Kidney (tissue), 14 donors: ENCODE measurements around the gene ERFE. TPM values are rescaled to one million over a fixed set of nuclear protein-coding genes. Genes with fewer than 3 reads are reported as not detected.

Source experiments
- DNase-seq, 5 donors: peaks; one replicate each; pipeline ENCODE4 v3.0.0-alpha.2; 2013 to 2020
- FAIRE-seq: peaks from 2 replicates; lab custom pipeline; 2012; peaks lifted over from hg19 to GRCh38; lab: Jason Lieb, UNC
- H3K27ac ChIP-seq, 2 donors: one replicate each; pipeline ENCODE4 v1.7.0; 2013; ENCODE audit warnings: low read depth in 2 of 2, low read length in 2 of 2, inconsistent platforms in 1 of 2
- H3K27me3 ChIP-seq: one replicate; pipeline ENCODE4 v1.7.1; 2013; ENCODE audit warnings: low read length, inconsistent platforms; ENCODE audit not compliant: control insufficient read depth, insufficient read depth
- H3K36me3 ChIP-seq, 3 donors: one replicate each; pipeline versions ENCODE4 v1.7.0 to v1.7.1; 2013; ENCODE audit warnings: low read length in 3 of 3, control low read depth in 1 of 3, inconsistent platforms in 1 of 3; ENCODE audit not compliant: insufficient read depth in 3 of 3, control insufficient read depth in 2 of 3
- H3K4me1 ChIP-seq, 3 donors: one replicate each; pipeline versions ENCODE4 v1.7.0 to v1.7.1; 2013; ENCODE audit warnings: low read length in 3 of 3, inconsistent platforms in 1 of 3, low read depth in 1 of 3; ENCODE audit not compliant: control insufficient read depth in 2 of 3, insufficient read depth in 2 of 3
- H3K4me3 ChIP-seq, 3 donors: one replicate each; pipeline versions ENCODE4 v1.7.0 to v1.8.1; 2013; ENCODE audit warnings: low read length in 3 of 3, control low read depth in 1 of 3, inconsistent platforms in 1 of 3
- H3K9ac ChIP-seq, 3 donors: one replicate each; pipeline versions ENCODE4 v1.7.0 to v1.7.1; 2013; ENCODE audit warnings: low read length in 3 of 3, control low read depth in 1 of 3, inconsistent platforms in 1 of 3
- H3K9me3 ChIP-seq, 3 donors: one replicate each; pipeline versions ENCODE4 v1.7.0 to v1.7.1; 2013; ENCODE audit warnings: low read length in 3 of 3, control low read depth in 1 of 3, inconsistent platforms in 1 of 3; ENCODE audit not compliant: control insufficient read depth in 2 of 3, insufficient read depth in 1 of 3
- CTCF ChIP-seq: IDR thresholded peaks from 3 replicates; pipeline ENCODE4 v1.5.1; 2012; ENCODE audit warnings: mild to moderate bottlenecking, moderate library complexity, borderline replicate concordance; ENCODE audit not compliant: insufficient read depth; ENCODE audit errors: extremely low read depth
- intact Hi-C: fragments of 100-400 bp; cut with DNase I; formaldehyde crosslinking; loops from one replicate; pipeline ENCODE4 v1.11.1; 2022
- polyA plus RNA-seq: library from polyadenylated mRNA; stranded (reverse); fragments of 350-450 nt; fragmentation: Illumina TruSeq; extraction: RNeasy Lipid Tissue Mini Kit (QIAGEN cat#74804); gene quantifications from one replicate; pipeline ENCODE4 v1.2.3, GENCODE V29; 2014; ENCODE audit warnings: low read depth, low replicate concordance; ENCODE audit not compliant: insufficient read depth
- total RNA-seq: library from RNA; stranded (reverse); fragmentation: NEBNext Ultra II Directional; extraction: Animal tissue kit (Norgen Biotek cat#: 25700); gene quantifications from one replicate; pipeline ENCODE4 v1.2.1, GENCODE V29; 2021
- donor health status: control.
- donor health status: control.
- donor health status: control.
- donor health status: control.
- donor health status: control.
- donor health status: DM: yes; HTN: yes; CAD: no.
- donor health status: Normal renal cell carcinoma (clear cell type).

Gene ERFE
- total and polyA plus RNA-seq, 2 donors from 2014 or later, result 1.6 to 61.4 TPM

GRCh38 chr2:238123991-238124470 is 34.7 kb upstream of the ERFE start:
- FAIRE-seq, result no peak
- intact Hi-C loops, result no loop called here
- no peaks in the 10 kb centered on the region for H3K27me3 ChIP-seq

DNA sequence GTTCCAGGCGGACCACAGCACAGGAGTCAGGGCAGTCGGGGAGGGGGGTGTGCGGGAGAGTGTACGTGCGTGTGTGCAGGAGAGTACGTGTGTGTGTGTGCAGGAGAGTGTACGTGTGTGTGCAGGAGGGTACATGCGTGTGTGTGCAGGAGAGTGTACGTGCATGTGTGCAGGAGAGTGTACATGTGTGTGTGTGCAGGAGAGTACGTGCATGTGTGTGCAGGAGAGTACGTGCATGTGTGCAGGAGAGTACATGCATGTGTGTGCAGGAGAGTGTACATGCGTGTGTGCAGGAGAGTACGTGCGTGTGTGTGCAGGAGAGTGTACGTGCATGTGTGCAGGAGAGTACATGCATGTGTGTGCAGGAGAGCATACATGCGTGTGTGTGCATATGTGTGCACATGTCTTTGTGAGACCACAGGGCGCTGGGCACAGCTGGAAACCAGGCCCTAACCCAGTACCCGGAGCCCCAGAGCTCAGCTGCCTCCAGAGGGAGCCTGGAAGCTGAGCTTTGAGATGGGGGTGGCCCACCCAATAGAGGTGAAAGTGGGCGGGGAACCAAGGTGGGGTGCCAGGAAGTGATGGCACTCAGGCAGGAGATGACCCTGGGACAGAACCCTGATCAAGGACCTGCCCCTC is 34.2 kb upstream of the ERFE start:
- no peak for TF ChIP-seq CTCF
- H3K9me3 ChIP-seq, result peaks cover 0 to 4% (median 0%) of the 10 kb centered on the region in 3 donors
- H3K36me3 ChIP-seq, result no peaks in the 10 kb centered on the region

More at GRCh38 chr2:238123991-238124470, 34.7 kb upstream of the ERFE start:
- Histone ChIP-seq H3K4me3 (no peak overlapping the region), H3K27ac (no peak overlapping the region), H3K4me1 (peaks cover 0 to 4% (median 3%) of the 10 kb centered on the region in 3 donors), H3K9me3 (peaks cover 0 to 4% (median 0%) of the 10 kb centered on the region in 3 donors), H3K9ac (no peak overlapping the region), H3K36me3 (no peaks in the 10 kb centered on the region)
- no peak for TF ChIP-seq CTCF
- peak in 2 of 5 donors; percentile 45 to 49 for DNase-seq

GRCh38 chr2:238125127-238125885 is 33.5 kb upstream of the ERFE start:
- no peak for TF ChIP-seq CTCF
- no peak overlapping the region for H3K4me3 ChIP-seq

More for the DNA sequence above, 34.2 kb upstream of the ERFE start:
- H3K27me3 ChIP-seq, result no peaks in the 10 kb centered on the region
- peaks cover 0 to 4% (median 3%) of the 10 kb centered on the region in 3 donors for H3K4me1 ChIP-seq
- DNase-seq, result peak in 2 of 5 donors; percentile 35 to 36
- intact Hi-C loops, result no loop called here
- H3K9ac ChIP-seq, result no peak overlapping the region
- no peak overlapping the region for H3K4me3 ChIP-seq
- FAIRE-seq, result no peak
- no peak overlapping the region for H3K27ac ChIP-seq

More at GRCh38 chr2:238125127-238125885, 33.5 kb upstream of the ERFE start:
- FAIRE-seq (no peak), DNase-seq (peak in 2 of 5 donors; percentile 48 to 57)
- H3K27me3 ChIP-seq, result no peaks in the 10 kb centered on the region
- H3K27ac ChIP-seq, result no peak overlapping the region
- peaks cover 0 to 4% (median 0%) of the 10 kb centered on the region in 3 donors for H3K9me3 ChIP-seq
- H3K36me3 ChIP-seq, result no peaks in the 10 kb centered on the region
- intact Hi-C loops, result no loop called here
- H3K9ac ChIP-seq, result no peak overlapping the region
- H3K4me1 ChIP-seq, result peaks cover 0 to 4% (median 3%) of the 10 kb centered on the region in 3 donors
